ENCODE measurements around the gene ABI1.
"Not testable (repeated sequence)": the region's sequence is repeated elsewhere in the genome, so short reads cannot be mapped to it uniquely, and the experiment has no call there.

The ABI1 gene

GRCh38 chr10:26805567-26806245, 55.1 kb downstream of the ABI1 start:
- no peak for DNase-seq (ENCODE audit: low read depth, low spot score)

- no peak for DNase-seq (ENCODE audit: low read depth, low spot score)
Measured at GRCh38 chr10:26804418-26805393, 56.1 kb downstream of the ABI1 start.

- DNase-seq (ENCODE audit: low read depth, low spot score): no peak
Measured at GRCh38 chr10:26803849-26804248, 56.9 kb downstream of the ABI1 start.

- DNase-seq (ENCODE audit: low read depth, low spot score): no peak
Measured at GRCh38 chr10:26802527-26802926, 58.2 kb downstream of the ABI1 start.

GRCh38 chr10:26801831-26802230, 58.9 kb downstream of the ABI1 start:
- DNase-seq (ENCODE audit: low read depth, low spot score): no peak

- no peak for DNase-seq (ENCODE audit: low read depth, low spot score)
Measured at GRCh38 chr10:26801274-26801673, 59.5 kb downstream of the ABI1 start.

- DNase-seq (ENCODE audit: low read depth, low spot score): no peak
Measured at GRCh38 chr10:26800468-26800867, 60.3 kb downstream of the ABI1 start.

- DNase-seq (ENCODE audit: low read depth, low spot score): no peak
Measured at GRCh38 chr10:26799342-26799741, 61.4 kb downstream of the ABI1 start.

- DNase-seq (ENCODE audit: low read depth, low spot score): no peak
Measured at GRCh38 chr10:26798298-26798697, 62.5 kb downstream of the ABI1 start.

- DNase-seq (ENCODE audit: low read depth, low spot score): no peak
Measured at GRCh38 chr10:26797340-26797739, 63.4 kb downstream of the ABI1 start.

GRCh38 chr10:26792758-26793495, 67.8 kb downstream of the ABI1 start:
- no peak for DNase-seq (ENCODE audit: low read depth, low spot score)

- no peak for DNase-seq (ENCODE audit: low read depth, low spot score)
Measured at GRCh38 chr10:26790221-26790995, 70.3 kb downstream of the ABI1 start.

GRCh38 chr10:26789779-26790178, 71.0 kb downstream of the ABI1 start:
- not testable (repeated sequence) for DNase-seq (ENCODE audit: low read depth, low spot score)

GRCh38 chr10:26787362-26787761, 73.4 kb downstream of the ABI1 start:
- no peak for DNase-seq (ENCODE audit: low read depth, low spot score)

- DNase-seq (ENCODE audit: low read depth, low spot score): no peak
Measured at GRCh38 chr10:26781797-26782196, 79.0 kb downstream of the ABI1 start.

GRCh38 chr10:26780793-26781601, 79.8 kb downstream of the ABI1 start:
- DNase-seq (ENCODE audit: low read depth, low spot score): peak; percentile 75

GRCh38 chr10:26780106-26780792, 80.5 kb downstream of the ABI1 start:
- DNase-seq (ENCODE audit: low read depth, low spot score): no peak

GRCh38 chr10:26779176-26779860, 81.4 kb downstream of the ABI1 start:
- DNase-seq (ENCODE audit: low read depth, low spot score): no peak

GRCh38 chr10:26777686-26778085, 83.1 kb downstream of the ABI1 start:
- no peak for DNase-seq (ENCODE audit: low read depth, low spot score)
